GM19468 (cell line): ENCODE measurements around the gene TYW3.
A peak's percentile ranks its signal among the peaks of the same experiment; 100 is the strongest.
"Not testable (repeated sequence)": the region's sequence is repeated elsewhere in the genome, so short reads cannot be mapped to it uniquely, and the experiment has no call there.

ENCODE experiments used
- ATAC-seq: cut with Tn5 transposase; IDR thresholded peaks from one replicate; pipeline ENCODE4 v1.9.1; 2021; ENCODE audit warnings: mild to moderate bottlenecking, moderate library complexity, moderate number of reproducible peaks; ENCODE audit not compliant: unreplicated experiment; ENCODE audit errors: extremely low read depth

TYW3 gene

DNA sequence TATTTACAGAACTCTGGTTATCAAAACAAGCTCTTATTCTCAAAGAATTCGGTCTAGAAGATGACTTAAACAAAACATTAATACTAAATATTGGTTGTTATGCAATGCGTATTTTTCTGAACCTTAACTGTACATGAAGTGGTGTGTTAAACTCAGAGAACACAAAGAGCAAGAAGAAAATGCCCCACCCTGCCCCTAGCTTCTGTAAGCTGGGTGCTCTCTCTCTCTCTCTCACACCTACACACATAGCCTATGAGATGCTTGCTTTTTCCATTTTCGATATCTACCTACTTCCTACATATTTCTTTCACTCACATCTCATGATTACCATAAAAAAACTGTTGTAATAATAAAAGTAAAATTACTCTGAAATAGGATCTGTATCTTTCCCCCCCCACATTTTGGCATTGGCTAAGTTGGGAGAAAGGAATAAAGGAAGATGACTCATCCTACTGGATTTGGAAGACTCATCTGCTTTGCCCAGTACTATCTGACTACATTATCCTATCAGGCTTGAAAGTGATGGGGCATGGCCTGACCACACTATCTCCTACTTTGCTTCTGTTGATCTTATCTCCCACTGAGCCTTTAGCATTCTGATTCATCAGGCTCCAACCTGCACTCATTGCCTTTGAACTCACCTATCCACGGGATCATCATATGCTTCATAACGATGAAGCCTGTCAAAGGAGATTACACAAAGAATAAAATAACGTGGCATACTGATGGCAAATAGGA is 3.0 kb upstream of the TYW3 start:
- no peak for ATAC-seq

DNA sequence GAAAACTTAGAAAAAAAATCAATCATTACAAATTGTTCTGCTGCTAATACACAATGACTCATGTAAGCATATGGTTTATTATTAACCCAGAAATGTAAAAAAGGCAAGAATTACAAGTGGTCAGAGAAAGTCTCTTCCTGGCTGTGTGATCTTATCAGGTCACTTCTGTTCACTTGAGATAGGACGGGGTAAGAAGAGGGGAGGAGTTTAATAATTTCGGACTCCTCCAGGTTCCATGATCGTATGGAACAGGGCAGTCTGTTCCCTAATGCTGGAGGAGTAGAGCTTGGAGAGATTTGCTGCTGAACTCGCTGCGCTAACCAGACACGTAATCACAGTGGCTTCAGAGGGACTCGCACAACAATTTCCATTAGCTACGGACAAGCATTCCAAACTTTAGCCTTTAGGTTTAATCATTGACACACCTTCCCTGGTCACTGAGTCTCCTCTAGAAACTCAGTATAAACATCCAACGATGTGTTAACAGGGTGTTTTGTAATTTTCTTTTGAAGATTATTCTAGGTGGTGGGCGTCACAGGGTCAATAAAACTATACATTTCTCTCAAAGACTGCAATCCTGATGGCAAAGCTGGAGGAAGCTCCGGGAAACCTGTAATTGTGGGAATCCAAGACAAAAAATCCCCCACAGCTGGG is 1.4 kb upstream of the TYW3 start:
- no peak for ATAC-seq

DNA sequence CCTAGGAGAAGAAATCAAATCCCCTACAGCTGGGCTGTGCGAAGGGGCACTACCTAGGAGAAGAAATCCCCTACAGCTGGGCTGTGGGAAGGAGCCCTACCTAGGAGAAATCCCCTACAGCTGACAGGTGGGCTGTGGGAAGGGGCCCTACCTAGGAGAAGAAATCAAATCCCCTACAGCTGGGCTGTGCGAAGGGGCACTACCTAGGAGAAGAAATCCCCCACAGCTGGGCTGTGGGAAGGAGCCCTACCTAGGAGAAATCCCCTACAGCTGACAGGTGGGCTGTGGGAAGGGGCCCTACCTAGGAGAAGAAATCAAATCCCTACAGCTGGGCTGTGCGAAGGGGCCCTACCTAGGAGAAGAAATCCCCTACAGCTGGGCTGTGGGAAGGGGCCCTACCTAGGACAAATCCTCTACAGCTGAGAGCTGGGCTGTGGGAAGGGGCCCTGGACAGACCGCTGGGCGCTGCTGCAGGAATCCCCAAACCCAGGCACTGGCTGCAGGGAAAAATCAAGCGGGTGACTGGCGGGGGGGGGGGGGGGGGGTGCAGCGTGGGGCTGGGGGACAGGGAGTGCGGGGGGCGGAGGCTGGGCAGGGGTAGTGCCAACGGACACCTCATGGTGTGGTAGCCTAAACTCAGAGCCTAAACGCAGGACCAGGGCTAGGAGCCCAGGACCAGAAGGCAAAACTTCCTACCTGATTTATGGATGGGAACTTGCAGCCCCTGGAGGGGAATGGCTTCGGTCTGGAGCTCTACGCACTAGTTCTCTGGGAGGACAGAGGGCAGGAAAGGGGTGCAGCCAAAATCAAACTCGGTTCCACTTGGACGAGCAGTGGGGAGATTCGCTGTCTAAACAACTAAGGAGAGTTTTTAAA is 643 bp upstream of the TYW3 start:
- ATAC-seq: not testable (repeated sequence)

DNA sequence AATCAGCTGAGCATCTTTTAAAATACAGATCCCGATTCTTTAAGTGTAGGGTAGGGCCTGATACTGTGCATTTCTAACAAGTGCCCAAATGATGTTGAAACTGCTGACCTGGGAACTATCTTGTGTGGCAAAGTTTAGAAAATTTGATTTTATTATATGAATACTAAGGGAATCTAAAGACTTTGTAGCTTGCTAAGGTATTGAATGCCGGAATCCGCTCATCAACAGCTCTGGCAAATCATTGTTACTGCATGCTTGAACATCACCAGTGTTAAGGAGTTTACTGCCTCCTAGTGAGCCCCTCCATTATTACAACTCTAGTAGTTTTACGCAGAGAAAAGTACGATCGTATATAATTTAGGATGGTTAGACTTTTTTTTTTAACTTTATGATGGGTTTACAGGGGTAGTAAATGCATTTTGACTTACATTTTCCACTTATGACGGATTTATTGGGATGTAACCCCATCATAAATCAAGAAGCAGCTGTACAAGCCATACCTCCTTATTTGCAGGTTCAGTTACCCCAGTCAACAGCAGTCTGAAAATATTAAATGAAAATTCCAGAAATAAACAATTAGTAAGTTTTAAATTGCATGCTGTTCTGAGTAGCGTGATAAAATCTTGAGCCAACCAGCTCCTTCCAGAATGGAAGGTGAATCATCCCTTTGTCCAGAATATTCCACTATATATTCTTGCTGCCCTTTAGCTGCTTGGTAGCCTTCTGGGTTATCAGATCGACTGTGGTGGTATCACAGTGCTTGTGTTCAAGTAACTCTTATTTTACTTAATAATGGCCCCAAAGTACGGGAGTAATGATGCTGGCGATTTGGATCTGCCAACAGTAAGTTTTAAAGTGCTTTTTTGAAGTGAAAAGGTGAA is 892 bp downstream of the TYW3 start:
- ATAC-seq: peak; percentile 38

DNA sequence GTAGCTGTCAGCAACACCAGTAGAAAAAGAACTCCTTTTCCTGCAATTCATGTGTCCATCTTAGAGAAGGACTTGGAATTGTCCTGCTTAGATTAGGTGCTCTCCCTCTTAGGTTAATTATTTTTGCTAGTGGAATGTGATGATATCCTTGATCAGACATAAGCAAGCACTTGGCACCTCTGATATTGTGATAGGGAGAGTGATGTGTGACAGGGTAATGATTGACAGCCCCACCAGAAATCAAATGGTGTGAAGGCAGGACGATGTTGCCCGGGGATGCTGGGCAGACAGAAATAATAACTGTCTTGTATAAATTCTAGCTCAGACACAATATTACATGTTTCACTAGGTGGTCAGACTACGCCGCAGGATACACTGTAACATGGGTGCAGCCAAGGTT is 4.4 kb downstream of the TYW3 start:
- ATAC-seq: no peak

DNA sequence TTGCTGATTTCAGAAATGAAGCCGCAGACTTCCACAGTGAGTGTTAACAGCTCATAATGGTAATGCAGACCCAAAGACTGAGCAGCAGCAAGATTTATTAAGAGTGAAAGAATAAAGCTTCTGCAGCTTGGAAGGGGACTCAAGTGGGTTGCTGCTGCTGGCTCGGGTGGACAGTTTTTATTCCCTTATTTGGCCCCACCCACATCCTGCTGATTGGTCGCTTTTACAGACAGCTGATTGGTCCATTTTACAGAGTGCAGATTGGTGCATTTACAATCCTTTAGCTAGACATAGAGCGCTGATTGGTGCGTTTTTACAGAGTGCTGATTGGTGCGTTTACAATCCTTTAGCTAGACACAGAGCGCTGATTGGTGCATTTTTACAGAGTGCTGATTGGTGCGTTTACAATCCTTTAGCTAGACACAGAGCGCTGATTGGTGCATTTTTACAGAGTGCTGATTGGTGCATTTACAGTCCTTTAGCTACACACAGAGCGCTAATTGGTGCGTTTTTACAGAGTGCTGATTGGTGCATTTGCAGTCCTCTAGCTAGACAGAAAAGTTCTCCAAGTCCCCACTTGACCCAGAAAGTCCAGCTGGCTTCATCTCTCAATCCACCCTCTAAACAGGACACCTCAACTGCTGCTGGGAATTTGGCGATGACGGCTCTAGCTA is 7.5 kb downstream of the TYW3 start:
- ATAC-seq: not testable (repeated sequence)

DNA sequence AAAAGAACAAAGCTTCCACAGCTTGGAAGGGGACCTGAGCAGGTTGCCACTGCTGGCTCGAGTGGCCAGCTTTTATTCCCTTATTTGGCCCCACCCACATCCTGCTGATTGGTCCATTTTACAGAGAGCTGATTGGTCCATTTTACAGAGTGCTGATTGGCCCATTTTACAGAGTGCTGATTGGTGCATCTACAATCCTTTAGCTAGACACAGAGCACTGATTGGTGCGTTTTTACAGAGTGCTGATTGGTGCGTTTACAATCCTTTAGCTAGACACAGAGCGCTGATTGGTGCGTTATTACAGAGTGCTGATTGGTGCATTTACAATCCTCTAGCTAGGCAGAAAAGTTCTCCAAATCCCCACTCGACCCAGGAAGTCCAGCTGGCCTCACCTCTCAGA is 12.3 kb downstream of the TYW3 start:
- not testable (repeated sequence) for ATAC-seq

DNA sequence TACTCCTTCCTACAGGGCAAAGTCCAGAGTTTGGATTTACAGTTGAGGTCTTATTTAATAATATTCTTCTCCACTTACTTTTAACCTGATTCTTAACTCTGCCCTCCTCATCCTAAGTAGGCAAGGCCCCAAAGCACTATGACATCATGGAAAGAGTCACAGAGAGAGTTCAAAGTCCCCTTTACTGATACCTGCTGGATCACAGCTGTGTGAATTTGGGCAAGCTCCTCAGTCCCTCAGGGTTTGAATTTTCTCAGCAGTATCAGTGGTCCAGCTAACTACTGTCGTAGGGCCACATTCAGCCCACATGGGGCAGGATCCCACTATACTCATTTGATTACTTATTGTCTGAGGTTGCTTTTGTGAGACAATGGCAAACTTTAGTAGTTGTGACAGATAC is 16.0 kb downstream of the TYW3 start:
- ATAC-seq: no peak

DNA sequence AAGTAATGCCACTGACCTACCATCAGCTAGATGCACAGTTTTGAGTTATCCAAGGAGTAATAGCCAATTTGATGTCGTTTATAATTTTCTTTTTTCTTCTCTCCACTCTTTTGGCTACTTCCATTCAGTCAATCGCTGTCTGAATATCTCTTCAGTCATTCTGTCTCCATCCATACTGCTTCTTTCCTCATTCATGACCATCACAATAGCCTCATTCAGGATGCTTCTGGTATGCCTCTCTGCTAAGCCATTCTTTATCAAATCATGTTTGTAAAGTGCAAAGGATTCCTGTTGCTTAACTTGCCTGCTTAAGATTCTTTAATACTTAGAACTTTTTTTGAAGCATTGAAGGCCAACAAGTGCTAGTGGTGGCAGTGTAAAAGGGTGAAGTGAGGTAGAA is 20.2 kb downstream of the TYW3 start:
- ATAC-seq: no peak

DNA sequence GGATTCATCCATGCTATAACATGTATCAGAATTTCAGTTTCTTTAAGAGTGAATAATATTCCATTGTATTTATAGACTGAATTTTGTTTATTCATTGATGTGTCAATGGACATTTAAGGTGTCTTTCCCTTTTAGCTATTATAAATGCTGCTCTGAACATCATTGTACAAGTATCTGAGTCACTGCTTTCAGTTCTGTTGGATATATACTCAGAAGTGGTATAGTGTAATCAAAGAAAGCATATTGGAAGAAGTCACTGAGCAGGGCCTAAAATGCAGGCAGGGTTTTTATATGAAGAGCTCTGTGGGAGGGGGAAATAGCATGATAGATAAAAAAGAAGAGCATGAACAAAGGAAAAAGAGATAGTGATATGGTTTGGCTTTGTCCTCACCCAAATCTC is 22.5 kb downstream of the TYW3 start:
- no peak for ATAC-seq

DNA sequence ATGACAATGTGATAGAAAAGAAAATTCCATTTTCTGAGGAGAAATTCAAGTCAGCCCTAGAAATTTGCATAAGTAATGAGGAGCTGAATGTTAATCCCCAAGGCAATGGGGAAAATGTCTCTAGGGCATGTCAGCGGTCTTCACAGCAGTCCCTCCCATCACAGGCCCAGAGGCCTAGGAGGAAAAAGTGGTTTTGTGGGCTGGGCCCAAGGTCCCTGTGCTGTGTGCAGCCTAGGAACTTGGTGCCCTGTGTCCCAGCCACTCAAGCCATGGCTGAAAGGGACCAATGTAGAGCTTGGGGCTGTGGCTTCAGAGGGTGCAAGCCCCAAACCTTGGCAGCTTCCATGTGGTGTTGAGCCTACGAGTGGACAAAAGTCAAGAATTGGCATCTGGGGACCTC is 23.7 kb downstream of the TYW3 start:
- not testable (repeated sequence) for ATAC-seq

DNA sequence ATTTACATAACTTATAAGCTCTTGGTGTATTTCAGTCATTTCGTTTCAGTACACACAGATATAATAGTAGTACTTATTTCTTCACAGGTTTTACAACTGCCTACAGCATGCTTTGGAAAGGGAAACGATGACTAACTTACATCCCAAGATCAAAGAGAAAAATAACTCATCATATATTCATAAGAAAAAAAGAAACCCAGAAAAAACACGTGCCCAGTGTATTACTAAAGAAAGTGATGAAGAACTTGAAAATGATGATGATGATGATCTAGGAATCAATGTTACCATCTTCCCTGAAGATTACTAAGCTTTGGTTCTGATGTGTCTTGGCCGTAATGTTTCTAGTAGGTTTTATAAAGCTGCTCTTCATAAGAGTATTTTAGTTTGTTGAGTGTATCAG is 30.9 kb downstream of the TYW3 start:
- ATAC-seq: no peak

DNA sequence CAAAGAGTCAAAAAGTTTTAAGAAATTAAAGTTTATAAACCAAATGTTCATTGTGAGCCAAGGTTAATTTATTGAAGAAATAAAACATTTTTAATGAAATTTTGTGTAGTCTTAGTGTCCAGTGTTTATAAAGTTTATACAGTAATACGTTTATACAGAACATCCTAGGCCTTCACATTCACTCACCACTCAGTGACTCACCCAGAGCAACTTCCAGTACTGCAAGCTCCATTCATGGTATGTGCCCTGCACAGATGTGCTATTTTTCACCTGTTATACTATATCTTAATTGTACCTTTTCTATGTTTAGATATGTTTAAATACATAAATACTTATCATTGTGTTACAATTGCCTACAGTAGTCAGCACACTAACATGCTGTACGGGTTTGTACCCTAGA is 33.6 kb downstream of the TYW3 start:
- no peak for ATAC-seq

DNA sequence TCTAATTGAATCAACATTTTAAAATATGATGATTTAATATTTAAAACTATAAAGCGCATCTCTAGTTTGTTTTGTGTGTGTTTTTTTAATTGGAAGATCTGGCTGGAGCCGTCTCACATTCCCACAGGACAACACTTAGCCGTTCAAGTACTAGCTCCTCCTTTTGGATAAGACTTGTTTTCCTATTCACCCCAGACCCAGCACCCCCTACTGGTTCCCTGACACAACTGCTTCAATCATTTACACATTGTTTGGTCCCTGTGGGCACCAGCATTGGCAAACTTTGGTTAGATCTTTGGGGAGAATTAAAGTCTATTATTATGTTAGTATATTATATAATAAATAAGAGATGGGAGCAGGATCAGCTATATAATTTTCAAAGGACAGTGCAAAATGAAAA is 34.5 kb downstream of the TYW3 start:
- no peak for ATAC-seq

DNA sequence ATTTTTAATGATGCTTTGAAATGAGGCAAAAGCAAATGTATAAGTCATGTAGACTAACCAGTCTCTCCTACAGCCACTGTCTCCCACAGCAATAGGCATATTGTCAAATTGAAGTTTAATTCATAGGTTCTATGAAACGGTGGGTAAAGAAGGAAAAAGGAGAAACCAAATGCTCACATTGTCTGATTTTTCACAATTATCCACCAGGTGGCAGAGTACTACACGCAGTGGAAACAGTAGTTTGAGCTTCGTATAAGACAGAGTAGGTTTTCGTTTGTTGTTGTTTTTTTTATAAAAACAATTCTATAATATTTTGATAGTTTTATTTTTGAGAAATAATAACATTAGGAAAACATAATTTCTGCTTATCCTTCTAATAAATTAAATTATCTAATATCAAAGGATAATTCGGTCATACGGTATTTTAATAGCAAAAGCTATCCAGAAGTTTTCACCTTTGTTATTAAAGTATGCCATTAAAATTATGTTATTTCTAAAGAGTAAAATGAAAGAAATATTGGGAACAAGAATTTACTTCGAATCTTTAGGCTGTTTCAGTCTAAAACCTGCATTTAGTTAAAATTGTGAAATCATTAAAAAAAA is 39.1 kb downstream of the TYW3 start:
- ATAC-seq: peak; percentile 29

DNA sequence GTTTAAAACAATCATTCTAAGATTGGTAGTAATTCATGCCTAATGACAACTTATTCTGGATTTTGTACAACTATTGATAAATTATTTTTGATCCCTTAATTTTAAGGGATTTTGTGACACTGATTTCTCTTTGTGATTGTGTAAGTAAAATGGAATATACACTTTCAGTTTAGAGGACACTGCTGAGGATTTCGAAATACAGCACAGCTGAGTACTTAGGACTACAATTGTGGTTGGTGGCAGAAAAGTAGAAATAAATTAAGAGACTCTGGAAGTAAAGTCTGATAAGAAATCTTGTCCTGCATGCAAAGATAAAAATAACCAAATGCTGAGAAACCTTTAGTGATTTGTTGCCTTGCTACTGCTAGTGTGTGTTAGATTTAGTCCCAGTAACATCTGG is 40.0 kb downstream of the TYW3 start:
- no peak for ATAC-seq

DNA sequence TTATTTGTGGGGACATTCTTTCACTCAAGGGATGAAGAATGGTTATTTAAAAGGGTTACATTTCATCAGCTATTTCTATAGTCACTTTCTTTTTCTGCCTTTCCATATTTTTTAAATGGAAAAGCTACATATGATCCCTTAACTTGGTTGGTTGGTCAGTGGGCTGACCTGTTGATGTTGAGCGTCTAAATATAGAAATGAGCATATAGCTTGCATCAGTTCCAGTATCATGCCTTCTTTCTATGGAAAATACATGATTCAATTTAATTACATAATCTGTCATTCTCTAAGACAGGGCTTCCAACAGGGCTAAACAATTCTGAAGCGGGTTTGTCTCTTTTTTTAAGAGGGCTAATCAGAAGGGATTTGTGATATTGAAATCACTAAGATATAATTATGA is 40.6 kb downstream of the TYW3 start:
- ATAC-seq: no peak

DNA sequence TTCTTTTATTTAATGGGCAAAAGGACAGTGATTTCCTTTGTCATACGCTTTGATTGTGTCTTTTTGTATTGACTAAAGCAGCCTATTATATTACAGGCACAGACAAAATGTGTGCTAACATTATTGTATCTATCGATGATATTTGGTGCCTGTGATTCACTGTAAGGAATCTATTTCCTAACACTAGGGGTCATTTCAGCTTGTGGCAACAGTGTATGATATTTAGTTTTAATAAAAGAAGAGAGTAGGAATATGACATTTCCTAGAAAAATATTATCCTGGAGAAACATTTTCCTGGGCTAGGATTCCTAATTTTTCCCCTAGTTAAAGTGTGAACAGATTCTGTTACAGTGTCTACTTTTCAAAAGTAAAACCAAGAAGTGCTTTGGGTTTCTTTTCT is 42.8 kb downstream of the TYW3 start:
- ATAC-seq: no peak

DNA sequence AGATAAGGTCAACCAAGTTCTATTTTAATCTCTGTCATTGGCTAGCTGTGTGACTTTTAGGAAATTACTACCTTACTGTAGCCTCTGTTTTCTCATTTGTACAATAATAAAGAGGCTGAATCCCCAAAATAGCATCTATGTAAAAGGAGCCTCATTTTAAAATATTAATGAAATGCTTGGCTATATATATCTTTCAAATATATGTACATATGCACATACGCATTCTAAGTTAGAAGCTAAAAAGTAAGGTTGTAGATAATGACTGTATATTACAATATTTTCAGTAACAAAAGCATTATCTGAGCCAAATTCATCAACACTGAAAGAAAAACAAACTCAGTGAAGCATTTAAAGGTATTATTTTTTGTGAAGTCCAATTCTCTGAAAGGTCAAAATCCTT is 44.6 kb downstream of the TYW3 start:
- ATAC-seq: no peak
